Measurements from ENCODE around the gene ELF2.
"Not testable (repeated sequence)": the region's sequence is repeated elsewhere in the genome, so short reads cannot be mapped to it uniquely, and the experiment has no call there.

ELF2 gene

DNA sequence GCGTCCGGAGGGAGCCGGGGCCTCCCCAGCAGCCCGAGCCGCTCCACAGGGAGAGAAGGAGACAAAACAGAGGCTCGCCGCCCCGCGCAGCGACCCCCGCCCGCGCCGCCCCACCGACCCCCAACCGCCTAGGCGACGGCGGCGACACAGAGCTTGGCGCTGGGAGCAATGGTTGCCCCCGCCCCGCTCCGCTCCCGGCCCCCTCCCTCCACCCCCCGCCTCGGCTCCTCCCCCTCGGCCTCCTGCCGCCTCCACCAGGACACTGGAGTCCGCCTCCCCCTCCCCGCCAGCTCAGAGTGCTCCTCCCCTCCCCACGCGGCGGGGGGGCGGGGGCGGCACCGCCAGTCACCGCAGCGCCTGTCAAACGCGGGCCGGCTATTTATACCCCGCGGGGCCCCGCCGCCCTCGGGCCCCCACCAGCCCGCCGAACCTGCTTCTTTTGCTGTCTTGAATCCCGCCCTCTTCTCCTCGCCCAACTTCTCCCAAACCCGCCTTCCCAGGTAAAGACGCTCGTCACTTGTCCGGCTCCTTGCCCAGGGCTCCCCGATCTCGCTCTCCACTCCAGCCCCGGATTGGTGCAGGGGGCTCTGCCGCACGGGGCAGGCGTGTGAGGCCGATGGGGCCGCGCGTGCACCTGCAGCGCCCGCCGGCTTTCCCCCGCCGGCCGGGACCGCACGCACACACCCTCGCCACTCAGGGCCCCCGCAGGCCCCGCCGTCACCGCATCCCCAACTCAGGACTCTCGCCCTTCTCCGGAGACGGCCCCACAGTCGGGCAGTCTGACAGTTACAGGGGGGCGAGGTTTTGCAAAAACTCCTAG is at the start of gene ELF2:
Gene ELF2, minus strand, starts transcription at position 170 of the 820 bp plus-strand sequence. CDS start 39,517 bp downstream, outside the sequence.
- no peak for TF ChIP-seq Cebpa-rat (IDR thresholded peaks at IDR 0.05)

DNA sequence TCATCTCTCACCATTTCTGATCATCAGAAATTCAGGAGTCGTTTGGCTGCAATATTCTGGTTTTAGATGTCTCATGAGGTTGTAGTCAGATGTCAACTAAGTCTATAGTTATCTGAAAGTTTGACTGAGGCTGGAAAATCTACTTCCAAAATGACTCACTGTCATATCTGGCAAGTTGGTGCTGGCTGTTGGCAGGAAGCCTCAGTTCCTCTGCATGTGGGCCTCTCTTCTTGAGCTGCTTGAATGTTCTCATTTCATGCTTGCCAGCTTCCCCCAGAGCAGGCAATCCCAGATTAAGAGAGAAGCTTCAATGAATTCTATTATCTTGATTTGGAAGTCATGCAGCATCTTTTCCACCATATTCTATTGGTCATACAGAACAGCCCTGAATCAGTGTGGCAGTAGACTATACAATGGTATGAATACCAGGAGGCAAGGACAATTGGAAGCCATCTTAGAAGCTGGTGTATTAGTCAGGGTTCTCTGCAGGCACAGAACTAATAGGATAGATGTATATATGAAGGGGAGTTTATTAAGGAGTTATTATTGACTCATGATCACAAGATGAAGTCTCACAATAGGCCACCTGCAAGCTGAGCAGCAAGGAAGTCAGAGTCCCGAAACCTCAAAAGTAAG is 46.8 kb upstream of the ELF2 start:
- Histone ChIP-seq H3K27ac (peak overlapping the region in 5 of 11 experiments; percentile 1 to 37 (median 21); a peak in 6 of 22 replicates), H3K4me3 (no peak overlapping the region), H3K9ac (no peak overlapping the region), H3K27me3 (no peaks in the 10 kb centered on the region), H4K20me1 (no peaks in the 10 kb centered on the region), H3K9me3 (replicated peaks in 1 of 11) (peaks cover 0 to 5% (median 0%) of the 10 kb centered on the region in 11 experiments; a peak in 1 of 22 replicates), H3K4me2 (peak overlapping the region in 8 of 11 experiments; percentile 6 to 52 (median 24); a peak in 12 of 22 replicates), H3K4me1 (peaks cover 20 to 52% (median 39%) of the 10 kb centered on the region in 10 experiments), H3K36me3 (no peaks in the 10 kb centered on the region)
- no peak for TF ChIP-seq Cebpa-rat (IDR thresholded peaks at IDR 0.05)

More for the DNA sequence above, at the start of gene ELF2:
- Histone ChIP-seq H3K9ac (peak within 1 kb of the TSS; percentile 90 to 100 (median 96)), H3K4me3 (peak within 1 kb of the TSS; percentile 83 to 100 (median 97)), H3K36me3 (no peaks in the 10 kb centered on the region), H4K20me1 (peaks cover 24 to 40% (median 37%) of the 10 kb centered on the region in 11 experiments), H3K27ac (peak within 1 kb of the TSS; percentile 82 to 100 (median 92)), H3K9me3 (replicated peaks in 1 of 11) (no peaks in the 10 kb centered on the region), H3K4me1 (peaks cover 19 to 38% (median 26%) of the 10 kb centered on the region in 10 experiments), H3K4me2 (peak within 1 kb of the TSS; percentile 89 to 99 (median 96)), H3K27me3 (peaks cover 0 to 21% (median 16%) of the 10 kb centered on the region in 11 experiments; a peak in 17 of 22 replicates)

DNA sequence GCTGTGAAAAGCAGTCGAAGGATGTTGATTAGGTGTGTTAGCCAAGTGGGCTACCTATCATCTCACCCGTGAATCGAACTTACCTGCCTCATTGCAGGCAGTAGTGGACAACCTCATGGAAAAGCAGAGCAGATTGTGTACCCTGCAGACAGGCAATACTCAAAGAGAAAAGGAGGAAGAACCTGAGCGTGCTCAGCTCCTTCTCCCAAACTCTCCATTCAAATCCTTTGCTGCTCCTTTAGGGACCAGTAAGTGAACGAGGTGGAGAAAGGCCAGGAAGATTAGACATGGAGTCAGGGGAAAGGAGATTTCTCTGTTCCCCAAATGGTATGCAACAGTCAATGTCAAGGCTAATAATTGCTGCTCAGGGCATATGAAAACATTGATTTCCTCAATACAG is 45.2 kb upstream of the ELF2 start:
- TF ChIP-seq Cebpa-rat (IDR thresholded peaks at IDR 0.05) = no peak
- H3K27me3 ChIP-seq = no peaks in the 10 kb centered on the region
- no peaks in the 10 kb centered on the region for H3K36me3 ChIP-seq
- H3K4me1 ChIP-seq = peaks cover 14 to 51% (median 33%) of the 10 kb centered on the region in 10 experiments
- no peak overlapping the region for H3K9ac ChIP-seq
- H3K27ac ChIP-seq = no peak overlapping the region; a peak in 1 of 22 replicates
- no peaks in the 10 kb centered on the region for H4K20me1 ChIP-seq
- H3K4me2 ChIP-seq = peak overlapping the region in 1 of 11 experiments; percentile 52; a peak in 2 of 22 replicates
- peaks cover 0 to 5% (median 0%) of the 10 kb centered on the region in 11 experiments; a peak in 1 of 22 replicates for H3K9me3 ChIP-seq (replicated peaks in 1 of 11)
- no peak overlapping the region for H3K4me3 ChIP-seq

DNA sequence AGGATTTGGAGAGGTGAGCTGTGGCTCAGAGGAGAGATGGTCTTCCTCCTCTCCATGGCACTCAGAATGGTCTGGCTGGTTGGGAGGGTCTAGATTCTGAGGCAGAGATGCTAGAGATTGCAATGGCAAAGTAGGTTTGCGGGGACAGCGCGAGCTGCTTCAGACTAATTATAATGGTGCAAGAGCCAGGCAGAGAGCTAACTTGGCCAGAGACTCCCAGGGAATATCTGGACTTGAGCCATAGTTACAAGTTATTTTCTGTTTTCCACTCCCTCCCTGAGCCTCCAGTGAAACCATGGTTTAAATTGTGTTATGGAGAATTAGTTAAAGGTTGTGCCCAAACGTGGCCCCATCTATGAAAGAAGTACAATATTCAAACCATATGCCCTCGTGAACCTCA is 44.7 kb upstream of the ELF2 start:
- no peaks in the 10 kb centered on the region for H3K27me3 ChIP-seq
- no peak overlapping the region for H3K4me2 ChIP-seq
- H3K27ac ChIP-seq = no peak overlapping the region
- H4K20me1 ChIP-seq = no peaks in the 10 kb centered on the region
- H3K4me3 ChIP-seq = no peak overlapping the region
- no peaks in the 10 kb centered on the region for H3K36me3 ChIP-seq
- H3K9ac ChIP-seq = no peak overlapping the region
- H3K9me3 ChIP-seq (replicated peaks in 1 of 11) = peaks cover 0 to 5% (median 0%) of the 10 kb centered on the region in 11 experiments; a peak in 1 of 22 replicates
- no peak for TF ChIP-seq Cebpa-rat (IDR thresholded peaks at IDR 0.05)
- H3K4me1 ChIP-seq = peaks cover 19 to 55% (median 36%) of the 10 kb centered on the region in 10 experiments

DNA sequence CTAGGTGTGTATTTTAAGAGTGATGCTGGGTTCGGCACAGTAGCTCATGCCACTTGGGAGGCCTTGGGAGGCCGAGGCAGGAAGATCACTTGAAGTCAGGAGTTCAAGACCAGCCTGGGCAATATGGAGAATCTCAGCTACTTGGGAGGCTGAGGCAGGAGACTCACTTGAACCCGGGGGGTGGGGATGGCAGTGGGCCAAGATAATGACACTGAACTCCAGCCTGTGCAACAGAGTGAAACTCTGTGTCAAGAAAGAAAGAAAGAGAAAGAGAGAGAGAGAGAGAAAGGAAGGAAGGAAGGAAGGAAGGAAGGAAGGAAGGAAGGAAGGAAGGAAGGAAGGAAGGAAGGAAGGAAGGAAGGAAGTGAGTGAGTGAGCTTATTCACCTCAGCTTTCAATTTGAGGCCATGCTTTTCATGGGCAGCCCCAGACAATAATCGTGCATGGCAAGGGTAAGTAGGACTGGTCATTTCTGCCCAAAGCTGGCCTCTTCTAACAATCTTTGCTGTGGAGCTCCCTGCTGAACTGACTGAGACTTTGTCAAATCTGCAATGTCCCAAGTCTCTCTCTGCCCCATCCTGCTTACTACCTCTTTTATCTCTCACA is 42.5 kb upstream of the ELF2 start:
- H3K9me3 ChIP-seq (replicated peaks in 1 of 11) = peaks cover 0 to 5% (median 0%) of the 10 kb centered on the region in 11 experiments; a peak in 1 of 22 replicates
- H3K4me1 ChIP-seq = peaks cover 27 to 74% (median 48%) of the 10 kb centered on the region in 10 experiments
- H3K4me2 ChIP-seq = peak overlapping the region; percentile 1 to 70 (median 53); a peak in 19 of 22 replicates
- H3K36me3 ChIP-seq = no peaks in the 10 kb centered on the region
- H3K4me3 ChIP-seq = no peak overlapping the region
- H3K27me3 ChIP-seq = no peaks in the 10 kb centered on the region
- TF ChIP-seq Cebpa-rat (IDR thresholded peaks at IDR 0.05) = no peak
- no peaks in the 10 kb centered on the region for H4K20me1 ChIP-seq
- no peak overlapping the region for H3K9ac ChIP-seq
- H3K27ac ChIP-seq = peak overlapping the region in 6 of 11 experiments; percentile 10 to 63 (median 50); a peak in 10 of 22 replicates

DNA sequence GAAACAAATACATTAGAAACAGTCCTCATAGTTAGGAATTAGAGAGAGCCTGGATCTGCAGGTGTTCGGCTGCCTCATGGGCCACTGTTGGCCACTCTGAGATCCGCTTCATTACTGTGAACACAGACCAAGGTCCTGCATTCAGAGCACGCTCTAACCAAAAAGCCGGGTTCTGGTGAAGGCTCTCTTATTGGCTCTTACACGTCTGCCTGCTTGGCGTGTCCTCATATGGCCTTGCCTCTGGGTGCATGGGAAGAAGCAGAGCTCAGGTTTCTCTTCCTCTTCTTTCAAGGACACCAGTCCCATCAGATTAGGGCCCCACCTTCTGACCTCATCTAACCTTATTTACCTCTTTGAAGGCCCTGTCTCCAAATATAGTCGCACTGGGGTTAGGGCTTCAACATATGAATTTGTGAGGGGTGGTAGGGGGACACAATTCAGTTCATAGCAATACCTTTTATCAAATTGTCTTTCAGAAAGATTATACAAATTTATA is 37.1 kb upstream of the ELF2 start:
- H3K9ac ChIP-seq = peak overlapping the region in 10 of 11 experiments; percentile 2 to 59 (median 42); a peak in 16 of 22 replicates
- H3K36me3 ChIP-seq = no peaks in the 10 kb centered on the region
- no peaks in the 10 kb centered on the region for H4K20me1 ChIP-seq
- peaks cover 30 to 85% (median 53%) of the 10 kb centered on the region in 10 experiments for H3K4me1 ChIP-seq
- TF ChIP-seq Cebpa-rat (IDR thresholded peaks at IDR 0.05) = no peak
- peak overlapping the region; percentile 40 to 69 (median 57) for H3K4me2 ChIP-seq
- no peaks in the 10 kb centered on the region for H3K27me3 ChIP-seq
- peak overlapping the region; percentile 58 to 92 (median 71) for H3K27ac ChIP-seq
- H3K4me3 ChIP-seq = no peak overlapping the region
- peaks cover 0 to 6% (median 0%) of the 10 kb centered on the region in 11 experiments; a peak in 4 of 22 replicates for H3K9me3 ChIP-seq (replicated peaks in 1 of 11)

DNA sequence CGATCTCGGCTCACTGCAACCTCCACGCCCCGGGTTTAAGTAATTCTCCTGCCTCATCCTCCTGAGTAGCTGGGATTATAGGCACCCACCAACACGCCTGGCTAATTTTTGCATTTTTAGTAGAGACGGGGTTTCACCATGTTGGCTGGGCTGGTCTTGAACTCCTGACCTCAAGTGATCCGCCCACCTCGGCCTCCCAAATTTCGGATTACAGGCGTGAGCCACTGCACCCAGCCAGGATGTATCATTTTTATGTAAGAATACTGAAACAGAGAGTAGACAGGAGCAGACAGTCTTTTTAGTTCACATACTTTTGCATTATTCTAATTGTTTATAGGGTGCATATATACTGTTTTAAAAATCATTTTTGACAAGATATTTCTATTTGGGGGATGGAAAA is 36.6 kb upstream of the ELF2 start:
- peak overlapping the region in 9 of 11 experiments; percentile 2 to 59 (median 43); a peak in 11 of 22 replicates for H3K9ac ChIP-seq
- H3K4me1 ChIP-seq = peaks cover 33 to 90% (median 57%) of the 10 kb centered on the region in 10 experiments
- H3K27me3 ChIP-seq; H3K36me3 ChIP-seq; H3K4me3 ChIP-seq; H3K9me3 ChIP-seq (replicated peaks in 1 of 11); H4K20me1 ChIP-seq: not testable (repeated sequence)
- H3K27ac ChIP-seq = peak overlapping the region; percentile 58 to 92 (median 71)
- peak overlapping the region; percentile 40 to 69 (median 57) for H3K4me2 ChIP-seq

DNA sequence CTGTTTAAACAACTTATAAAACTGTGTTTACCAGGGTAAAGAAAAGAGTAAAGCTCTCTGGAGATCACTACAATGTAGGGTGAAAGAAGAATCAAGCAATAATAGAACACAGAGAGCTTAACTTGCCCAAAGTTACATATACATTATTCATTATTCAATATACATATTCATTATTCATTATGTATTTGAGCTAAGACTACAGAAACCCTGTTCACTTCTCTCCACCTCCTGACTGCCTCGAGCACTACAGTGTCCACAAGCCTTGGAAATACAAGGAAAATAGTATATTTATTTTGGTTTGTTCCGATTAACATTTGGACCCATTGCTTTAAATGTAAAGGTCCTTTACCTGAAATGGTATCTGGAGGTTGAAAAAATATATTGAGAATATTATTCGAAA is 35.9 kb upstream of the ELF2 start:
- Histone ChIP-seq H3K36me3 (no peaks in the 10 kb centered on the region), H4K20me1 (no peaks in the 10 kb centered on the region), H3K27ac (peak overlapping the region in 7 of 11 experiments; percentile 41 to 97 (median 81); a peak in 12 of 22 replicates), H3K4me3 (no peak overlapping the region), H3K9me3 (replicated peaks in 1 of 11) (peaks cover 0 to 6% (median 0%) of the 10 kb centered on the region in 11 experiments; a peak in 3 of 22 replicates), H3K4me2 (peak overlapping the region in 3 of 11 experiments; percentile 57 to 69 (median 62); a peak in 5 of 22 replicates), H3K9ac (no peak overlapping the region), H3K27me3 (no peaks in the 10 kb centered on the region), H3K4me1 (peaks cover 35 to 94% (median 60%) of the 10 kb centered on the region in 10 experiments)
- no peak for TF ChIP-seq Cebpa-rat (IDR thresholded peaks at IDR 0.05)
